HS-27A (cell line): ENCODE data around the gene MED23.
"Not testable (repeated sequence)": the region's sequence is repeated elsewhere in the genome, so short reads cannot be mapped to it uniquely, and the experiment has no call there.

Experiments used
- DNase-seq: peaks from one replicate; pipeline ENCODE4 v3.0.0-alpha.2; 2012; ENCODE audit warnings: low read depth, missing footprints

Gene MED23

GRCh38 chr6:131572686-131573415 lies 55.2 kb downstream of the MED23 start, which contains the start of gene ARG1:
Gene ARG1 (plus strand): TSS chr6:131573226. CDS start chr6:131573283, 57 bp downstream.
- DNase-seq: no peak

- DNase-seq: no peak
Measured at GRCh38 chr6:131568726-131569125, 59.3 kb downstream of the MED23 start.

DNA sequence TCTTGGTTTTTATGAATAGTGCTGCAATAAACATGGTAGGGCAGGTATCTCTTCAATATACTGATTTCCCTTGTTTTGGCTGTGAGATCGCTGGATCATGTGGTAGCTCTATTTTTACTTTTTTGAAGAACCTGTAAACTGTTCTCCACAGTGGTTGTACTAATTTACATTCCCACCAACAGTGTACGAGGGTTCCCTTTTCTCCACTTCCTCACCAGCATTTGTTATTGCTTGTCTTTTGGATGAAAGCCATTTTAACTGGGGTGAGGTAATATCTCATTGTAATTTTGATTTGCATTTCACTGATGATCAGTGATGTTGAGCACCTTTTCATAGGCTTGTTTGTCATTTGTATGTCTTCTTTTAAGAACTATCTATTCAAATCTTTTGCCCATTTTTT lies 63.0 kb downstream of the MED23 start:
- no peak for DNase-seq

DNA sequence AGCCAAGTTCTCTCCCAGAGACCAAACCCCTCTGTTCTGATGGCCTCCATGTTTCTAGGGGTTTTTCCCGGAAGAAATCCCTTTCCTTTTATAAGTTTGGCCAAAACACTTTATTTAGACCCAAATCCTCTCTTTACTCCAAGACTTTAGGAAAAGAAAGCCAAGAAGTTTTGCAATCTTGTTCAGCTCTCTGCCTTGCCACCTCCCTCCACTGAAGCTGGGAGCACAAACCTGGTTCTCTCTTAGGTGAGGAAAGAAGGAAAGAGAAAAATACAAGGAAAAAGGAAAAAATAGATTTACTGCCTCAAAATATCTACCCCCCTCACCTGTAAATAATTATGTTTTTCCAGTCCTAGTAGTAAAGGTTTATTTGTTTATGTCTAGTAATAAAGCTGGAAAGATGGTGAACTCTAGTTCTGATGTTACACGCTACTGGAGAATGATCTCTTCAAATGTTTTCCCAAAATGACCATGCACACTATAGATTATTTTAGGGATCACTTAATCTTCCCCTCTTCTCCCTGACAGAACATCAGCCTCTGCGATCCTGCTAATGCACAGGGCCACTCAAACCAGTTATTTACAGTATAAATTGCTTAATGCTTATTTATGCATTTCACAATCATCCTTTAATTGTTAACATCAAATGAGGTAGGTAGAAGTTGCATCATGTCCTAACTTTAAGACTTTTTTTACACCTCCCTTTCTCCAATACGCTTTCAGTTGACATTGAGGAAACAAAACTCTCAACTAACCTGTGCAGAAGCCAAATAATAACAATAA lies 65.9 kb downstream of the MED23 start:
- no peak for DNase-seq

DNA sequence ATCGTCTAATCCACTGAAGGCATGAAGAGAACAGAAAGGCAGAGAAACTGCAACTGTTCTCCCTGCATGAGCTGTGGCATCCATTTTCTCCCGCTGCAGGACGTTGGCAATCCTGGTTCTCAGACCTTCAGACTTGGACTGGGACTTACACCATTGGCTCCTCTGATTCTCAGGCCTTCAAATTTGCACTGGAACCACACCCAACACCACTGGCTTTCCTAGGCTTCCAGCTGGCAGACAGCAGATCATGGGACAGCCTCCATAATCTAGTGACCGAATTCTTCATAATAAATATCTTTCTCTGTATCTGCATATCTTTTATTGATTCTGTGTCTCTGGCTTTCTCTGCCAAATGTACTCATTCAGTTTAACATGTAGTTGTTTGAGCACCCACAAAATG lies 69.1 kb downstream of the MED23 start:
- no peak for DNase-seq

- DNase-seq: no peak
Measured at GRCh38 chr6:131555992-131556391, 72.0 kb downstream of the MED23 start.

DNA sequence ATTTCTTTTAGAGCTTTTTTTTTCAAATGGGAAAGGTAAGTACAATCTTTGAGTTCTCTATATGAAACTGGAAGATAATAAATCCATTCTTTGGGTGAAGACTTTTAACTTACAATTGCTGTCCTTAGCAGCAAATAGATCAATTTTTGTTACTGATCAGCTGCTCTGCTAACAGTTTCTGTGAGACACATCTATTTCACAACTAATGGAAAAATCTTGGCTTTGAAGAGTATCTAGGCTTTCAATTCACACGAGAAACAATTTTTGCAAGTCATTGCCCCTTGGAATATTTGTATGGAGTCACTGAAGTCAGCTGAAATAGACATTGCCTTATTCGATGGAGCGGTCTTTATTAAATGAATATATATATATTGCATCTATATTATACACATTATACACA lies 75.5 kb downstream of the MED23 start:
- no peak for DNase-seq

DNA sequence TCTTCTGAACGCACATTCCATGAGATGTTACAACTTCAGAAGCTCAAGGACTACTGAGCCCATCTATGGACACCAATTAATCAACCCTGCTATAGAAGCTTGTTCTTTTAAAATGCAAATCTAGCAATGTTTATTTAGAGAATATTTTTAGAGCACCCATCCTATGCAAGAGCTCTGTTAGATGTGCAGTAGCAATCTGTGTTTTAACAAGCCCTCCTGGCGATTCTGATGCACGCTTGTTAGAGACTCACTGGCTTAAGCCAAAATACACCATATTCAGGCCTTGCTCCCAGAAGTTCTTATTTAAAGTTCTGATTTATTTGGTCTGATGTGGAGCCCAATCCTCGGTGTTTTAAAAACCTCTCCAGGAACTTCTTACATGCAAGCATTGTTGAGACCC lies 76.1 kb downstream of the MED23 start:
- no peak for DNase-seq

DNA sequence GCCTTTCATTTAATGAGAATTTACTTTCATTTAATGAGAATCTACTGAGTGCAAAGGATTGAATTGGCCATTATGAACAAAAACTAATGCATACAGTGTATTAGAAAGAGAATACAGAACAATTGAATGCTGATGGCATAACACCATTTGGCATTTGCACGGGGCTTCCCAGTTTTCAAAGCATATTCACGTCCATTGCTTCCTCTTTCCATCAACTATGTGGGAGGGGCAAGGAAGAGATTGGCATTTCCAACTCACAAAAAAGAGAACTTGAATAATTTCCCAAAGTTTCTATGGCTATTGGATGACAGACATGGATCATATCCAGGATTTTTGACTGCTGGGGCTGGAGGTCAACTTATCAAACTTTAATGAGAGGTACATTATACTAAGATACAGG lies 78.2 kb downstream of the MED23 start:
- DNase-seq: no peak

DNA sequence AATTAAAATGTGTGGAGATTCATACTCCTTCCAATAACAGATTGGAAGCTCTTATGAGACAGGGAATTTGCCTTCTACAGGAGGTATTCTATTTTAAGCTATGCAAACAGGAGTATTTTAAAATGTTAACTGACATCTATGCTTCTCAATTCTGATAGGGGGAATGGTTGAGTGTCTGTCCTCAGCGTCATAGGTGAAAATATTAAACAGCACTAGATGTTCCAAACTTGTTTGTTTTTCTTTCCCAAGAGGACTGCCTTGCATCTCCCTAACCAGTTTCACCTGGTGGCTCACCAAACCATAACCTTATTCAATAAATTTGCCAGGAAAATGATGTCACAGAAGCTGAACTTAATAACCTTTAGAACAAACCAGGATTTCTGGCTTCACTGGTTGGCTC lies 79.6 kb downstream of the MED23 start:
- DNase-seq: no peak

GRCh38 chr6:131547488-131547887 lies 80.6 kb downstream of the MED23 start:
- no peak for DNase-seq

DNA sequence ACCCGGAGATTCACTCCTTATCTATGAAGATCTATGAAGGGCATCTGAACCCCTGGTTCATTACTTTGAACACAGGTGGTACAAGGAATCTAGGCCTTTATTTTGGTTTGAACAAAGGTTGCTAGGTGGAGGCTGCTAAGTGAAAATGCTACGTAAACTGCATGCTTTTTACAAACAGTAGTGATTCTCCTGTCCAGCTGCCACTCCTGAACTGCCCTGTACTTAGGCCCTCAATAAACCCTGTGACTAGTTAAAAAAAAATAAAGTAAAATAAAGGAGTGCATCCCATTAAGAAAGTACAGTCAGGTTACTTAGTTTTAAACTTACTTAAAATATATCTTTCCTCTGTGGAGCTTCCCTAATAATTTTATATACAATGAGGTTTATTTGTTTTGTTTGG lies 82.7 kb downstream of the MED23 start:
- no peak for DNase-seq

DNA sequence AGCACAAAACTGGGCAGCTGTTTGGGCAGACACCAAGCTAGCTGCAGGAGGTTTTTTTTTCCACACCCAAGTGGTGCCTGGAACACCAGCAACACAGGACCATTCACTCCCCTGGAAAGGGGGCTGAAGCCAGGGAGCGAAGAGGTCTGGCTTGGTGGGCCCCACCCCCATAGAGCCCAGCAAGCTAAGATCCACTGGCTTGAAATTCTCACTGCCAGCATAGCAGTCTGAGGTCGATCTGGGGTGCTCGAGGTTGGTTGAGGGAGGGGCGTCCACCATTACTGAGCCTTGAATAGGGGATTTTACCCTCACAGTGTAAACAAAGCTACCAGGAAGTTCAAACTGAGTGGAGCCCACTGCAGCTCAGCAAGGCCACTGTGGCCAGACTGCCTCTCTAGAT lies 89.4 kb downstream of the MED23 start:
- DNase-seq: not testable (repeated sequence)

GRCh38 chr6:131532580-131533039 lies 95.4 kb downstream of the MED23 start:
- no peak for DNase-seq

DNA sequence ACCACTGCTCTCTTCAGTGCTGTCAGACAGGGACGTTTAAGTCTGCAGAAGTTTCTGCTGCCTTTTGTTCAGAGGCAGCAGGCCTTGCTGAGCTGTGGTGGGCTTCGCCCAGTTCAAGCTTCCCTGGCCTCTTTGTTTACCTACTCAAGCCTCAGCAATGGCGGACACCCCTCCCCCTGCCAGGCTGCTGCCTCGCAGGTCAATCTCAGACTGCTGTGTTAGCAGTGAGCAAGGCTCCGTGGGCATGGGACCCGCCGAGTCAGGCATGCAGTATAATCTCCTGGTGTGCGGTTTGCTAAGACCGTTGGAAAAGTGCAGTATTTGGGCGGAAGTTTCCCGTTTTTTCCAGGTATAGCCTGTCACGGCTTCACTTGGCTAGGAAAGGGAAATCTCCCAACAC lies 96.4 kb downstream of the MED23 start:
- not testable (repeated sequence) for DNase-seq

GRCh38 chr6:131530936-131531335 lies 97.1 kb downstream of the MED23 start:
- DNase-seq: not testable (repeated sequence)

- DNase-seq: no peak
Measured at GRCh38 chr6:131524695-131525336, 103.2 kb downstream of the MED23 start.

- no peak for DNase-seq
Measured at GRCh38 chr6:131523988-131524673, 103.9 kb downstream of the MED23 start.
